Measurements from ENCODE around the gene ENOSF1.

ENOSF1 gene

DNA sequence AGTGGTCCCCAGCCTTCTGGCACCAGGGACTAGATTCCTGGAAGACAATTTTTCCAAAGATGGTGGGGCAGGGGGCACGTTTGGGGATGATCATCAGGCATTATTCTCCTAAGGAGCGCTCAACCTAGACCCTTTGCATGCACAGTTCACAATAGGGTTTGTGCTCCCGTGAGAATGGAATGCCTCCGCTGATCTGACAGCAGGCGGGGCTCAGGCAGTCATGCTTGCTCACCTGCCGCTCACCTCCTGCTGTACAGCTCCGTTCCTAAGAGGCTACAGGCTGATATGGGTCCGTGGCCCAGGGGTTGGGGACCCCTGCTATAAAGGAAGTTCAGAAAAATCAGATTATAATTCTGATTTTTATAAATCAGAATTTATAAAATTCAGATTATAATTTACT, 77.3 kb downstream of the ENOSF1 start:
- no peak for DNase-seq (ENCODE audit: low read depth, low spot score)

GRCh38 chr18:634551-635045, 77.8 kb downstream of the ENOSF1 start:
- no peak for DNase-seq (ENCODE audit: low read depth, low spot score)

GRCh38 chr18:631560-631959, 80.9 kb downstream of the ENOSF1 start:
- no peak for DNase-seq (ENCODE audit: low read depth, low spot score)

DNA sequence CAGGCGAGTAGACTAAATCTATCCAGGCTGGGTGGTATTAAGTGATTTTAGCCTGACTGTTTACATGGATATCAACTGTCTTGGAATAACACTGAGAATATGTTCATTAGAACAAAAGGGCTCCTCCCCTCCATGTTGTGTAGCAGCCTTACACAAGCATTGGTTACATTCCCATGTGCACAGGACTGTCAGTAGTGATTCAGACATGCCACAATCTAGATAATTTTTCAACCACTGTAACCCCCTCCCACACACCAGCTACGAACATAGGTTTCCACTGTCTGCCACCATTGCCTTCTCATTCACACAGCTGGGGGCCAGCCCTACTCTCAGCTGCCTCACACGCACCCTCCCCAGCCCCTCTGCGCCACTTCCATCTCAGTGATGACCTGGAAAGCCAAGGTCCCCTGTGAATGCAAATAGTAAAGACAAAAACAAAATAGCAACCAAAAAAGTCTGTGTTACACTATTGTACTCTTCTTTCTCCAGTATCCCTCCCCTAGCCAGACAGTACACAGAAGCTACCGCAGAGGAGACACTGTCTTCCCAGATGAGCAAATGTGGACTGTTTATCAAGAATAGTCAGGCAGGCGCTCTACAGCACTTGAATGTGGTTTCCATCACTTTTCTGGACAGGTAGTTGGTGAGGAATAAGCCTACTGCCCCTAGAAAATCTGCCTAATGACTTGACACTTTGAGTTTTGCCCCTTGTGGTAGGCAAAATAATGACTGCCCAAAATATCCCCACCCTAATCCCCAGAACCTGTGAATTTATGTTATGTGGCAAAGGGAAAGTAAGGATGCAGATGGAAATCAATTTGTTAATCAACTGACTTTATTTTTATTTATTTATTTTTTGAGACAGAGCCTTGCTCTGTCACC, 82.9 kb downstream of the ENOSF1 start:
- DNase-seq (ENCODE audit: low read depth, low spot score) = no peak

GRCh38 chr18:627231-627630, 85.2 kb downstream of the ENOSF1 start:
- no peak for DNase-seq (ENCODE audit: low read depth, low spot score)

DNA sequence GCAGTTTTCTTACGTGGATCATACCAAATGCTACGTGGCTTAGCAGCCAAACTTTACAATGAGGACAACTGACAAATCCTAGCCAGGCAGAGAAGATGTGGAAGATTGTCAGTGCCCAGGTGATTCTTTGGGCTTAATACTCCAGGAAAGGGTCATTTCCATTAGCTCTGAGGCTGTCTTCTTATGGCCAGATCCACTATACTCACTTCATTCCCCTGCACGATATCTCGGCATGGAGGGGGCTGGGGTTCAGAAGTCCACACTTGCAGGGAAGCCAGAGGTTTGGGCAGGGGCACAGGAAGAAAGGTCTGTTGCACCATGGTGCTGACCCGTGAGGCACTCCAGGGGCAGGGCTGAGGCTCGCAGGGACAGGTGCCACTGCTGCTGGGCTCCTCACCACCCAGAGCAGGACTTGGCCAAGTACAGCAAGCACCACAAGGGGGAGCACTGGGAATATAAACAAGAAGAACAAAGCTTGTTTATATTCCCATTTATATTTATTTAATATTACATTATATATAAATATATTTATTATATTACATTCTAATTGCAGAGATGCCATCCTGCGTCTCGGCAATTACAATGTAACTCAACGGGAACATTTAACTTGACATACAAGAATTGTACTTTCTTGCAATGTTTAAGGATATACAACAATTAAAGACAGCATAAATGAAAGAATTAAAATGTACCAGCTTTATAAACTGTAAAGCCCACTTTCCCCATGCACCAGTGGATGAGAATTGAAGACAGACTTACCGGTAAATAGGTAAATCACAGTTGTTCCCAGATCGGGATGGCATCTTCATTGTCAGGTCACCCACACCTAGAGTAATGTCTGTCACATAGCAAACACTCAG, 88.4 kb downstream of the ENOSF1 start:
- DNase-seq (ENCODE audit: low read depth, low spot score) = no peak

GRCh38 chr18:622289-622688, 90.1 kb downstream of the ENOSF1 start:
- DNase-seq (ENCODE audit: low read depth, low spot score) = no peak

DNA sequence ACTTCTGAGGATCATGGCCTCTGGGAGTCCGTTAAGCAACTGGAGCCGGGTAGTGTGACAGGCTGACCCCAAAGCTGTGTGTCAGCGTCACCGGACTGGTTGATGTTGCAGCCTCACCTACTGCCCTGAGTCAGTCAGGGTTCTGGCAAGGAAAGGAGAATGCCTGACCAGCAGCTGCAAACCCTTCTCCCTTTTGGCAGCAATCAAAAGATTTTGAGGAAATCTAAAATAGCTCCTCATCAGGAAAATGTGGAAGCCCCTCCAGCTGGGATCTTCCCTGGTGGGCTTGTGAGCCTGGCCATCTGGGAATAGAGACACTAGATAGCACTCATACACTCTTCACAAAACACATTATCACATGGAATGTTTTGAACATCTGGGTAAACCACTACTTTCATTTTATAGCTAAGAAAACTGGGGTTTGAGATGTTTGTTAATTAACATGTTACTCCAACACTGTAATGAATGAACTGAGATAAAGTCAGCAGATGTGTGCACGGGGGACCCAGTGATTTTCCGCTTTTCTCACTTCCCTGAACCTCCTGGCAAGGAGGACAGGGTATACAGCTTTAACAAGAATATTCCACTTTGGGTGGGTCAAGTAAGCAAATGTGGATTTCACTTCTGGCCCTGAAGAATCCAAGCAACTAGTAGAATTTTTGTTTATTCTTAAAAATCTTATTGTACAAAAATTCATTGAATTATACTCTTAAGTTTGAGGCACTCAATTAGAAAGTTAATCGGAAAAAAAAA, 91.0 kb downstream of the ENOSF1 start:
- DNase-seq (ENCODE audit: low read depth, low spot score) = no peak
